Kidney epithelial cell (primary cell): ENCODE results near the gene CNNM2. TPM values are rescaled to one million over a fixed set of nuclear protein-coding genes. Genes with fewer than 3 reads are reported as not detected.

Source experiments
- DNase-seq: peaks from one replicate; pipeline ENCODE4 v3.0.0-alpha.2; 2010; ENCODE audit warnings: low read depth
- H3K27me3 ChIP-seq: 2 replicates; pipeline ENCODE4 v1.6.0; 2011; ENCODE audit warnings: low read length; ENCODE audit not compliant: control insufficient read depth, insufficient read depth
- H3K36me3 ChIP-seq: 2 replicates; pipeline ENCODE4 v1.5.1; 2011; ENCODE audit warnings: low read length; ENCODE audit not compliant: control insufficient read depth, insufficient read depth
- H3K4me3 ChIP-seq: 2 replicates; pipeline ENCODE4 v1.5.1; 2011; ENCODE audit warnings: low read depth, mild to moderate bottlenecking, control low read depth, low read length
- CTCF ChIP-seq: IDR thresholded peaks from 2 replicates; pipeline ENCODE4 v1.5.1; 2011; ENCODE audit warnings: mild to moderate bottlenecking, moderate library complexity, low read length, control low read depth, inconsistent platforms; ENCODE audit not compliant: insufficient read depth, poor library complexity, severe bottlenecking
- total RNA-seq: library from RNA; depleted of rRNA; stranded (reverse); fragments of >200 nt; gene quantifications from 2 replicates; pipeline ENCODE4 v1.2.3, GENCODE V29; 2015

Gene CNNM2
- total RNA-seq, 1 donor from 2014 or later, result 6.4 TPM

- Histone ChIP-seq H3K27me3 (no peaks in the 10 kb centered on the region), H3K36me3 (no peaks in the 10 kb centered on the region), H3K4me3 (no peak overlapping the region)
- no peak for TF ChIP-seq CTCF
- DNase-seq, result no peak
Observed at GRCh38 chr10:103019425-103019824, 101.3 kb downstream of the CNNM2 start.

GRCh38 chr10:103021150-103021899, 103.2 kb downstream of the CNNM2 start:
- H3K4me3 ChIP-seq, result no peak overlapping the region
- no peak for TF ChIP-seq CTCF
- DNase-seq, result no peak
- no peaks in the 10 kb centered on the region for H3K36me3 ChIP-seq
- no peaks in the 10 kb centered on the region for H3K27me3 ChIP-seq

- no peak for DNase-seq
- no peak for TF ChIP-seq CTCF
- no peak overlapping the region for H3K4me3 ChIP-seq
- no peaks in the 10 kb centered on the region for H3K36me3 ChIP-seq
- no peaks in the 10 kb centered on the region for H3K27me3 ChIP-seq
Observed at GRCh38 chr10:103021900-103022293, 103.8 kb downstream of the CNNM2 start.

DNA sequence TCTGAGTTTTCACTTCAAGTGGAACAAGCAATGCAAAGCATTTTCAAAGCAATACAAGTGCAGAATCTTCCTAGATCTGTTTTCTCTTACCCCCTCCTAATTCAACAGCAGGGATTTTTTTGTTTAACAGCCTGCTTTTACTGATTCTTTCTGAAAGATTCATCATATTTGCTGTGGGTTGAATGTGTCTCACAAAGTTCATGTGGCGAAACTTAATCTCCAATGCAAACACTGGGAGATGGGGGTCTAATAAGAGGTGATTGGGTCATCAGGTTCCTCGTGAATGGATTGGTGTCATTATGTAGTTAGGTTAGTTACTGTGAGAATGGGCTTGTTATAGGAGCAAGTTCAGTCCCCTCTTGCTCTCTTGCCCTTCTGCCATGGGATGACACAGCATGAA, 107.6 kb downstream of the CNNM2 start:
- Histone ChIP-seq H3K27me3 (no peaks in the 10 kb centered on the region), H3K36me3 (no peaks in the 10 kb centered on the region), H3K4me3 (no peak overlapping the region)
- DNase-seq, result no peak
- no peak for TF ChIP-seq CTCF

DNA sequence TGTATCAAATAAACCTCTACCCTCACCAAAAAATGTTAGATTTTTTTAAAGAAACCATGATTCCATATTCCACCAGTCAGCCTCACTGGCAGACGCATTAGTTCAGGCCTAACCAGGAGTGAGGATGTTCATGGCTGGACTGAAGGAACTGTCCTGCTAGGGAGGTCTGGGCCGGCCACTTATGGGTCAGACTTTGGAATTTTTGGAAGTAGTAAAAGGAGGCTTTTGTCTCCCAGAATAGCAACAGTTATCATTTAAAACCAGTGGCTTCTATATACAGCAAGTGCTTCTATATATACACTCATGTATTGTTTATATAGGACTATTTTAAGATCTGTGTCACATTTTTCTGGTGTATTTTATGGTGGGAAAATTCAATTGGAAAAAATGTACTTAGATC, 120.5 kb downstream of the CNNM2 start:
- no peak for TF ChIP-seq CTCF
- no peaks in the 10 kb centered on the region for H3K27me3 ChIP-seq
- DNase-seq, result no peak
- H3K4me3 ChIP-seq, result no peak overlapping the region
- no peaks in the 10 kb centered on the region for H3K36me3 ChIP-seq

- no peak for DNase-seq
- Histone ChIP-seq H3K36me3 (no peaks in the 10 kb centered on the region), H3K27me3 (no peaks in the 10 kb centered on the region), H3K4me3 (no peak overlapping the region)
- TF ChIP-seq CTCF, result no peak
Observed at GRCh38 chr10:103040418-103040817, 122.3 kb downstream of the CNNM2 start.
